ENCODE results near the gene SVOPL.

SVOPL gene

GRCh38 chr7:138661069-138661635 is 40.0 kb downstream of the SVOPL start:
- Mint-ChIP-seq H3K9me3 (no peaks in the 10 kb centered on the region), H3K27me3 (peaks cover 15% of the 10 kb centered on the region), H3K36me3 (no peaks in the 10 kb centered on the region), H3K4me3 (no peak overlapping the region), H3K27ac (no peak overlapping the region), H3K4me1 (peaks cover 8% of the 10 kb centered on the region)
- ATAC-seq (ENCODE audit: low read depth) (no peak), DNase-seq (ENCODE audit: low spot score in 2 of 2) (no peak)

DNA sequence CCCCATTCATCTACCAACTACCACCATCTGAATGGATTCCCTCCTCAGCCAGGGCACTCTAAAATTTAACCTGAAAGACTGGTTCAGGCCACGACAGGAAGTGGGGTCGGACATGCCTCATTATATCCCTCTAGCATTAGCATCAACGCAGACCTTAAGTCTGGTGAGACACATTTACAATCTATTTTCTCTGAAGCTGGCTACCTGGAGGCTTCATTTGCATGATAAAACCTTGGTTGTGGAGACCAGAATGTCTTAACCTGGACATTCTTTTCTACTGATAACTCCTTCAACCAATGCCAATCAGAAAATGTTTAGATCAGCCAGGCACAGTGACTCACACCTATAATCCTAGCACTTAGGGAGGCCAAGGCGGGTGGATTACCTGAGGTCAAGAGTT is 42.3 kb downstream of the SVOPL start:
- H3K36me3 Mint-ChIP-seq, result no peaks in the 10 kb centered on the region
- H3K27ac Mint-ChIP-seq, result no peak overlapping the region
- no peak overlapping the region for H3K4me3 Mint-ChIP-seq
- H3K27me3 Mint-ChIP-seq, result peaks cover 4% of the 10 kb centered on the region
- peaks cover 1% of the 10 kb centered on the region for H3K4me1 Mint-ChIP-seq
- no peaks in the 10 kb centered on the region for H3K9me3 Mint-ChIP-seq
- DNase-seq (ENCODE audit: low spot score in 2 of 2) (no peak), ATAC-seq (ENCODE audit: low read depth) (no peak)

- no peak for ATAC-seq (ENCODE audit: low read depth)
- DNase-seq (ENCODE audit: low spot score in 2 of 2), result no peak
- Mint-ChIP-seq H3K27ac (no peak overlapping the region), H3K9me3 (no peaks in the 10 kb centered on the region), H3K4me3 (no peak overlapping the region), H3K27me3 (peaks cover 2% of the 10 kb centered on the region), H3K4me1 (no peaks in the 10 kb centered on the region), H3K36me3 (no peaks in the 10 kb centered on the region)
Measured at GRCh38 chr7:138657854-138658386, 43.2 kb downstream of the SVOPL start.

- H3K27ac Mint-ChIP-seq, result no peak overlapping the region
- H3K9me3 Mint-ChIP-seq, result no peaks in the 10 kb centered on the region
- no peak overlapping the region for H3K4me3 Mint-ChIP-seq
- no peaks in the 10 kb centered on the region for H3K36me3 Mint-ChIP-seq
- H3K27me3 Mint-ChIP-seq, result peaks cover 2% of the 10 kb centered on the region
- ATAC-seq (ENCODE audit: low read depth), result no peak
- no peak for DNase-seq (ENCODE audit: low spot score in 2 of 2)
- no peaks in the 10 kb centered on the region for H3K4me1 Mint-ChIP-seq
Measured at GRCh38 chr7:138656952-138657351, 44.2 kb downstream of the SVOPL start.

- ATAC-seq (ENCODE audit: low read depth) (no peak), DNase-seq (ENCODE audit: low spot score in 2 of 2) (no peak)
- H3K9me3 Mint-ChIP-seq, result no peaks in the 10 kb centered on the region
- no peak overlapping the region for H3K4me3 Mint-ChIP-seq
- H3K36me3 Mint-ChIP-seq, result no peaks in the 10 kb centered on the region
- H3K27ac Mint-ChIP-seq, result no peak overlapping the region
- no peaks in the 10 kb centered on the region for H3K27me3 Mint-ChIP-seq
- no peaks in the 10 kb centered on the region for H3K4me1 Mint-ChIP-seq
Measured at GRCh38 chr7:138654616-138655015, 46.5 kb downstream of the SVOPL start.

DNA sequence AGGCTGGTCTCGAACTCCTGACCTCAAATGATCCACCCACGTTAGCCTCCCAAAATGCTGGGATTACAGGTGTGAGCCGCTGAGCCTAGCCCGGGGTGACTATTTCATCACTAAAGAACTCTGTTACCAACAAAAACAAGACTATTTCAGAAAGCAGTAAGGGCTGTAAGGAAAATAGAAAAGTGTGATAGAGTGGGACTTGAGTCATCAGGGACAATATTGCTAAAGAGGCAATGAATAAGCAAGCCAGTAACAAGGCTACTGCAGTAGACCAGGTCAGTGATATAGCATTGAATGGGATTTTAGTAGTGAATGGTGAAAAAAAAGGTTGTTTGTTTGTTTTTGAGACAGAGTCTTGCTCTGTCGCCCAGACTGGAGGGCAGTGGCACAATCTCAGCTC is 51.7 kb downstream of the SVOPL start:
- DNase-seq (ENCODE audit: low spot score in 2 of 2) (no peak), ATAC-seq (ENCODE audit: low read depth) (no peak)
- H3K9me3 Mint-ChIP-seq, result peaks cover 3% of the 10 kb centered on the region
- no peaks in the 10 kb centered on the region for H3K36me3 Mint-ChIP-seq
- no peak overlapping the region for H3K27ac Mint-ChIP-seq
- no peak overlapping the region for H3K4me3 Mint-ChIP-seq
- H3K4me1 Mint-ChIP-seq, result no peaks in the 10 kb centered on the region
- peaks cover 3% of the 10 kb centered on the region for H3K27me3 Mint-ChIP-seq

- Mint-ChIP-seq H3K9me3 (peaks cover 3% of the 10 kb centered on the region), H3K36me3 (no peaks in the 10 kb centered on the region), H3K27me3 (peaks cover 3% of the 10 kb centered on the region), H3K4me1 (no peaks in the 10 kb centered on the region), H3K4me3 (no peak overlapping the region), H3K27ac (no peak overlapping the region)
- DNase-seq (ENCODE audit: low spot score in 2 of 2), result no peak
- ATAC-seq (ENCODE audit: low read depth), result no peak
Measured at GRCh38 chr7:138645284-138645683, 55.9 kb downstream of the SVOPL start.

DNA sequence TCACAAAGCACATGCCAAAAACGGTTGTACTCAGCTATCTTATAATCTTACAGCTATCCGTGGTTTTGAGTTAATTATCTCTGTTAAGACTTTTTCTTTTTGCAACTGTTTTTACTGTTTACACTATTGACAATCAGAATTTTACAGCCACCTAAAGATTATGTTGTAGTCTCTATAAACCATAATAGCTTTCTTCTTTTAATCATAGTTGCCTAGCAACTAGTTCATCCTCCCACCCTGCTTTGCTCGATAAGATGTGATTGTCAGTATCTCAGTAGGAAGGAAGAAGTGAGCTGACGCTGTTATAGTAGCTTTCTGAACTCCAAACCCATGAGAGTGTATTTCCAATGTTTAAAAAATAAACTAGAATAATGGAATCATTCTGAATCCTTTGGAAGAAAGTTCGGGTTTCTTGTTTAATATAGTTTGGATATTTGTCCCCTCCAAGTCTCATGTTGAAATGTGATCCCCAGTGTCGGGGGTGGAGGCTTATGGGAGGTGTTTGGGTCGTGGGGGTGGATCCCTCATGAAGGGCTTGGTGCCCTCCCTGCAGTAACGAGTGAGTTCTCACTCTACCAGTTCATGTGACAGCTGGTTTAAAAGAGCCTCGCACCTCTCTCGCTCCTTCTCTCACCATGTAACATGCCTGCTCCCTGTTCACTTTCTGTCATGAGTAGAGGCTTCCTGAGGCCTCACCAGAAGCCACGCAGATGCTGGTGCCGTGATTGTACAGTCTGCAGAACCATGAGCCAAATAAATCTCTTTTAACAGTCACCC is 68.1 kb downstream of the SVOPL start:
- no peaks in the 10 kb centered on the region for H3K4me1 Mint-ChIP-seq
- H3K27ac Mint-ChIP-seq, result no peak overlapping the region
- H3K36me3 Mint-ChIP-seq, result no peaks in the 10 kb centered on the region
- H3K9me3 Mint-ChIP-seq, result no peaks in the 10 kb centered on the region
- no peak overlapping the region for H3K4me3 Mint-ChIP-seq
- no peak for DNase-seq (ENCODE audit: low spot score in 2 of 2)
- peaks cover 12% of the 10 kb centered on the region for H3K27me3 Mint-ChIP-seq
- ATAC-seq (ENCODE audit: low read depth), result no peak

GRCh38 chr7:138632384-138632783 is 68.8 kb downstream of the SVOPL start:
- Mint-ChIP-seq H3K27ac (no peak overlapping the region), H3K27me3 (peaks cover 12% of the 10 kb centered on the region), H3K4me1 (no peaks in the 10 kb centered on the region), H3K9me3 (no peaks in the 10 kb centered on the region), H3K36me3 (no peaks in the 10 kb centered on the region), H3K4me3 (no peak overlapping the region)
- ATAC-seq (ENCODE audit: low read depth) (no peak), DNase-seq (ENCODE audit: low spot score in 2 of 2) (no peak)

GRCh38 chr7:138630059-138630610 is 71.0 kb downstream of the SVOPL start:
- Mint-ChIP-seq H3K27me3 (peaks cover 17% of the 10 kb centered on the region), H3K4me3 (no peak overlapping the region), H3K36me3 (no peaks in the 10 kb centered on the region), H3K4me1 (no peaks in the 10 kb centered on the region), H3K27ac (no peak overlapping the region), H3K9me3 (no peaks in the 10 kb centered on the region)
- ATAC-seq (ENCODE audit: low read depth), result no peak
- DNase-seq (ENCODE audit: low spot score in 2 of 2), result no peak

GRCh38 chr7:138627361-138627760 is 73.8 kb downstream of the SVOPL start:
- H3K9me3 Mint-ChIP-seq, result no peaks in the 10 kb centered on the region
- H3K4me1 Mint-ChIP-seq, result no peaks in the 10 kb centered on the region
- no peak overlapping the region for H3K4me3 Mint-ChIP-seq
- no peak for DNase-seq (ENCODE audit: low spot score in 2 of 2)
- no peak for ATAC-seq (ENCODE audit: low read depth)
- no peaks in the 10 kb centered on the region for H3K36me3 Mint-ChIP-seq
- peaks cover 9% of the 10 kb centered on the region for H3K27me3 Mint-ChIP-seq
- no peak overlapping the region for H3K27ac Mint-ChIP-seq

DNA sequence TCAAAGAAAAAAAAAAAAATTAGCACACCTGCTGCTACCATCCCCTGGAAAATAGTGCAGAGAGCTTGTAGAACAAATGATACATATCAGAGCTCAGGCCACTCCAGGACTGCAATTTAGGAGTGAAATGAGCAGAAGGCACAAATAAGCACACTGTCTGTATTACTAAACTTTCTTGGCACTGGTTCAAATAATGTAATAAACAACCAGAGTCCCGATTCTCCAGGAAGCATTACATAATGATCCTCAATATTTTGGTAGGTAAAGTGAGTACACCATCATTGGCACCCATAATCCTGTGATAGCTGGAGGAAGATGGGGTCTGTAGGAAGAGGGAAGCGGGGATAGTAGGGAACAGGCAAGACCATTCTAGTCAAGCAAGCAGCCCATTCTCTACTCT is 74.3 kb downstream of the SVOPL start:
- Mint-ChIP-seq H3K4me3 (no peak overlapping the region), H3K36me3 (no peaks in the 10 kb centered on the region), H3K9me3 (no peaks in the 10 kb centered on the region), H3K4me1 (no peaks in the 10 kb centered on the region), H3K27ac (no peak overlapping the region), H3K27me3 (peaks cover 7% of the 10 kb centered on the region)
- ATAC-seq (ENCODE audit: low read depth) (no peak), DNase-seq (ENCODE audit: low spot score in 2 of 2) (no peak)

DNA sequence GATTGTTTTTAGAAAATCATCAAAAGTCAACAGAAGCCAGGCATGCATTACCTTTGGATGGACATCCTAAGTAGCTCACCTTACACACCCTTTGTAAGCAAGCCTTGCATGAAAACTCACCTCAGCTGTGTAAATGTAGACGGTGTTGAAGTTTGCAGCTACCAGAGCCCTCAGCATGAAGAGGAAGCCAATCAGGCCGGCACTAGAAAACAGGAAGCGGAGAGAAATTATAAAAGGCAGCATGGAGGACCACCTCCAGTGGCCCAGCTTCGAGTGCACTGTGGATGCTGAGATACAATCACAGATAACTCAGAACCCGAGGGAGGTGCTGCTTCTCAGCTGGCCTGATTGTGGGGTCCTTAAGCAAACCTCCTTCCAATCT is 75.3 kb downstream of the SVOPL start:
- peaks cover 7% of the 10 kb centered on the region for H3K27me3 Mint-ChIP-seq
- no peak for DNase-seq (ENCODE audit: low spot score in 2 of 2)
- H3K27ac Mint-ChIP-seq, result no peak overlapping the region
- H3K4me3 Mint-ChIP-seq, result no peak overlapping the region
- H3K4me1 Mint-ChIP-seq, result no peaks in the 10 kb centered on the region
- H3K9me3 Mint-ChIP-seq, result no peaks in the 10 kb centered on the region
- ATAC-seq (ENCODE audit: low read depth), result no peak
- no peaks in the 10 kb centered on the region for H3K36me3 Mint-ChIP-seq

DNA sequence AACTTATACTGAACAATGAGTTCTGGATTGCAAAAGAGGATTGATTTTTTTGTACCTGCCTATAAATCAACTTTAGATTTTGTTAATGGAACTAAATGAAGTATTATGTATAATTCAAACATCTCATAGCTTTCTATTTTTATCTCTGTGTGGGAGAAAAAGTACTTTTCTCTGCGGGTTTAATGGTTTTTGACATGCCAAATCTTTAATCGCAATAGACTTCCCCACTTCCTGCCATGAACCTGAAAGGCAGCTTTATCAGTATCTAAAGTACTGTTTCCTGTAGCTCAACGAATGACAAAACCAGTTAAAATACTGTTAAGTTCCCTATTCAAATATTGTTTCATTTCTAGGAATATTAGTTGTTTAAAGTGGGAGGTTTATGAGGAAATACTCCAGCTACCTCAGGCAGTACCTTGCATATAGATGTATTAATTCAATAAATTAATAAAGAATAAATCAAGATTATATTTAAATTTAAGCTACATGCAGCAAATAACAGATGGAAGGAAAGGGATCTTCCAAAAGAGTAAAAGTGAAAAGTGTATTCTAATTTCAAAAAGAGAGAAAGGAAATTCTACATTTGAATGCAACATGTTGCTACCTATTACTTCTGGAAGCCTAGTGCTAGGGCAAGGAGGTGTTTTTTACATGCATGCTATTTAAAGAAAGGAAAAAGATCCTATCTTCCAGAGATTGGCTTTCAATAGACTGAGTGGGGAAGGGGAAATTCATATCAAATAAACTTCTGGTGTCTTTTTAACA is 75.9 kb downstream of the SVOPL start:
- Mint-ChIP-seq H3K9me3 (no peaks in the 10 kb centered on the region), H3K4me1 (no peaks in the 10 kb centered on the region), H3K27me3 (peaks cover 7% of the 10 kb centered on the region), H3K4me3 (no peak overlapping the region), H3K27ac (no peak overlapping the region), H3K36me3 (no peaks in the 10 kb centered on the region)
- DNase-seq (ENCODE audit: low spot score in 2 of 2) (no peak), ATAC-seq (ENCODE audit: low read depth) (no peak)

All from memory B cell (primary cell).